Astrocyte of the cerebellum (primary cell): ENCODE data around the gene IFRD1.
"Not testable (repeated sequence)": the region's sequence is repeated elsewhere in the genome, so short reads cannot be mapped to it uniquely, and the experiment has no call there.

Source experiments
- DNase-seq: peaks from one replicate; pipeline ENCODE4 v3.0.0-alpha.2; 2011; ENCODE audit warnings: low read depth
- H3K4me3 ChIP-seq: 2 replicates; pipeline ENCODE4 v1.5.1; 2011; ENCODE audit warnings: mild to moderate bottlenecking, low read depth, low read length, moderate library complexity
- in situ Hi-C: cut with HindIII; loops from 2 replicates; pipeline ENCODE4 v1.10.0; 2017; ENCODE audit warnings: low sequenced_read_pairs
- TF ChIP-seq, protein P1 (sequence below): IDR thresholded peaks from 2 replicates; pipeline ENCODE4 v1.5.1; 2012; ENCODE audit warnings: low read length, low read depth, moderate library complexity, mild to moderate bottlenecking; ENCODE audit errors: missing control alignments

IFRD1 gene

DNA sequence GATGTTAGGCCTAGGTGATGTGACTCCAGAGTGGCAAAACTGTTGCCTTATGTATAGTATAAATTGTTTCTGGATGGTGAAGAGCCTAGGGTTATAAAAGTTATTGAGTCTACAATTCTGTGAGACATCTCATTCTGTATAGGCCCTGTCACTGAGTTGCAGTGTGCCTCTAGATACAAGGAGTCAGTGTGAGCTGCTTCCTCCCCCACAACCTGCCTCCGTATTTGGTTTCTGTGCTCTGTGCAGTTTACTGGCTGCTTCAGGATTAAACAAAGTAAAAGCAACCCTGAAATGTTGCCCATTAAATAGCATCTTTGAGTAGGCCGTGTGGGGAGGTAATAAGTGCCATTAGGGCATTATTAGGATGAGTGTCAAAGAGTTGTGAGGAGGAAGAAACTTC is 1.9 kb upstream of the IFRD1 start:
- DNase-seq: no peak
- TF ChIP-seq, protein P1, sequence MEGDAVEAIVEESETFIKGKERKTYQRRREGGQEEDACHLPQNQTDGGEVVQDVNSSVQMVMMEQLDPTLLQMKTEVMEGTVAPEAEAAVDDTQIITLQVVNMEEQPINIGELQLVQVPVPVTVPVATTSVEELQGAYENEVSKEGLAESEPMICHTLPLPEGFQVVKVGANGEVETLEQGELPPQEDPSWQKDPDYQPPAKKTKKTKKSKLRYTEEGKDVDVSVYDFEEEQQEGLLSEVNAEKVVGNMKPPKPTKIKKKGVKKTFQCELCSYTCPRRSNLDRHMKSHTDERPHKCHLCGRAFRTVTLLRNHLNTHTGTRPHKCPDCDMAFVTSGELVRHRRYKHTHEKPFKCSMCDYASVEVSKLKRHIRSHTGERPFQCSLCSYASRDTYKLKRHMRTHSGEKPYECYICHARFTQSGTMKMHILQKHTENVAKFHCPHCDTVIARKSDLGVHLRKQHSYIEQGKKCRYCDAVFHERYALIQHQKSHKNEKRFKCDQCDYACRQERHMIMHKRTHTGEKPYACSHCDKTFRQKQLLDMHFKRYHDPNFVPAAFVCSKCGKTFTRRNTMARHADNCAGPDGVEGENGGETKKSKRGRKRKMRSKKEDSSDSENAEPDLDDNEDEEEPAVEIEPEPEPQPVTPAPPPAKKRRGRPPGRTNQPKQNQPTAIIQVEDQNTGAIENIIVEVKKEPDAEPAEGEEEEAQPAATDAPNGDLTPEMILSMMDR: no peak
- in situ Hi-C loops: no loop called here
- no peak overlapping the region for H3K4me3 ChIP-seq

DNA sequence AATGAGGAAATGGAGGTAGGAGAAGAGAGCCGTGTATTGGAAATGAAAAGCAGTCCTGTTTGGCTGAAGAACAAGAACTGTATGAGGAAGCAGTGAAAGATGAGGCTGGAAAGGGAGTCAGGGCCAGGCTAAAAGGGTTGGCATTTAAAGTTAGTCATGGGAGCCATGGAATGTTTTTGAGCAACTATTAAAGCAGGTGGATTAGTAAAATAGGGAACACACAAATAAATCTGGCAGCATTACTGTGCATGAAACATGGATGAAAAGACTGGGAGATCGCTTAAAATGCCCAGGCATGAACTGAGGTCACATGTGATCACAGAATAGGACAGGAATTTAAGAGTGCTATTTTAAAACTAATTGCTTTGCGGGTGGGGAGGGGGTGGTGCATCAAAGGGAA is 1.4 kb upstream of the IFRD1 start:
- DNase-seq: no peak
- in situ Hi-C loops: no loop called here
- TF ChIP-seq, protein P1: no peak
- H3K4me3 ChIP-seq: no peak overlapping the region

DNA sequence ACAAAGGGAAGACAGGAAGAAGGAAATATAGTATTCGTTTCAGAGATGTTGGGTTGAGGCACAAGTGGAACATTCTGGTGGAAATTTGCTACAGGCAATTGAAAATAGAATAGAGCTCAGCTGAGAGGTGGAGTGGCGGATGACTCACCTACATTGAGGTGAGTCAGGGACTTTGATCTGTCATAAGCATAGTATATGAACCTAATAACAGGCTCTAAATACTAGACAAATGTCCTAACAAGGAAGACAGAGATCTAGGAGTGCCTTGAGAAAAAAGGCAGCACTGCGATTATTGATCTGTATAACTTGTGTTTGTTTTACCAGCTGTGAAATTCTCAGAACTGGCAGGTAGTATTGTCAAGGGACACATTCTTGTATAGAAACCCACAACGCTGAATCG is 907 bp upstream of the IFRD1 start:
- TF ChIP-seq, protein P1: no peak
- H3K4me3 ChIP-seq: peak overlapping the region; percentile 80
- DNase-seq: no peak
- in situ Hi-C loops: no loop called here

DNA sequence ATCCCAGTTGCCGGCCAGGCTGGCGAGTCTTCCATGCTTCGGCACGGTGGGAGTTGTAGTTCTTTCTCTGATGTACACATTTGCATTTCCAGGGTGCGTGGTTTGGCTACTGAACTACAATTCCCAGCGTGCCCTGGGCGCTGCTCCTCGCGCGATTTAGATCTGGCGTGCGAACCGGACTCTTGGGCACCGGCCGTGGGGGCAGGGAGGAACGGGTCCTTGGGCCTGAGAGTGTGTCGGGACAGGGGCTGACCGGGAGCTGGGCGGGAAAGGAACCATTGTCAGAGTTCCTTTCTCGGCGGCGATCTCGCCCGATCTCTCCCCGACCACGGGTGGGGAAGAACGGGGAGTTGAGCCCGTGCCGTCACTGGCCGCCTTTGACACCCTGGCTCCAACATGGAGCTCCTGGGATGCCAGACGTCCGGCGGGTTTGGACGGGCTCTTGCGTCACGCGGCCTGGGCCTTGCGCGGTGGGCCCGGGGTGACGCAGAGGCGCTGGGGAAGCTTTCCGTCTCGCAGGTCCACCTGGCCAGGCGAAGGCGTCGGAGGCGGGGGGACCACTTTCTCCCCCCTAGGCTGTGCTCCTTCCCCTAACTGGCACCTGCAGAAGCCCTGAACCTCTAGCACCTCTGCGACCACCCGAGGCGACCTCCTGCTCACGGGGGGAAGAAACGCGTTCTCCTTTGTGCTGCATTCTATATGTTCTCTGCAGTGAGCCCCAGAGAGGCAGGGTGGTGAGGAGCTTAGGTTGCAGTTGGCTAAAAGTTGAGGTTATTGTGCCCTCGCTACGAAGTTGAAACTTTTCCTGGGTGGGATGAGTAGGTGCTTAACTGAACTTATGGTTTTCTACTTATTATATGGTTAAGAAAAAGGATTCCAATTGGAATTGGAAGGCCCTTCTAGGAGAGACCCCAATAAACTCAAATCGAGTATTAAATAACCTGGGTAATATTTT is 824 bp downstream of the IFRD1 start:
- TF ChIP-seq, protein P1: no peak
- peak overlapping the region; percentile 80 for H3K4me3 ChIP-seq
- peak; percentile 96 for DNase-seq
- in situ Hi-C loops: no loop called here

DNA sequence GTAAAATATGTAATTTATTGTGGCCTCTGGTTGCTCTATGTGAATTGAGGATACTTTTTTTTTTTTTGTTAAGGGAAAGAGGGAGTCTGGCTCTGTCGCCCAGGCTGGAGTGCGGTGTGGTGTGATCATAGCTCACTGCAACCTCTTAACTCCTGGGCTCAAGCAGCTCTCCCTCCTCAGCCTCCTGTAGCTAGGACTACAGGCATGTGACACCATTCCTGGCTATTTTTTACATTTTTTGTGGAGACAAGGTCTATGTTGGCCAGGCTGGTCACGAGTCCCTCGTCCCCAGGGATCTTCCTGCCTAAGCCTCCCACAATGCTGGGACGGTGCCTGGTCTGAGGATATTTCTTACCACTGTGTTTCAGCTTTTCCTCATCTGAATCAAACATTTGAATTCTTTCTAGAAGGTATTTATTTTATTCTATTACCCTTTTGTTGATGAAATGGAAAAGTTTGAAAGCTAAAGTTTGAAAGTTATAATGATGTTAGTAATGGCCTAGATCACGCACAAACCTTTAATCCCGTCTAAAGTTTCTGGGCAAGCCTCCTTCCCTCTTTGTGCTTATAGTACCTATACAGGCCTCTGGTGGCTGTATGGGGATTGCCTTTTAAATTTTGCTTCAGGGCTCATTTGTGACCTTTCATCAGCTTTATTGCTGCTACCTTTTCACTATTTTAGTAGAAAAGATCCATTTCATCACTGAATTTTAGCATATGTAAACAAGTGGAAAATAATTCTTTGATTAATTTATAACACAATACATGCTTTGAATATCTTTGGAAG is 2.0 kb downstream of the IFRD1 start:
- TF ChIP-seq, protein P1: peak; percentile 58
- in situ Hi-C loops: no loop called here
- peak overlapping the region; percentile 80 for H3K4me3 ChIP-seq
- no peak for DNase-seq

DNA sequence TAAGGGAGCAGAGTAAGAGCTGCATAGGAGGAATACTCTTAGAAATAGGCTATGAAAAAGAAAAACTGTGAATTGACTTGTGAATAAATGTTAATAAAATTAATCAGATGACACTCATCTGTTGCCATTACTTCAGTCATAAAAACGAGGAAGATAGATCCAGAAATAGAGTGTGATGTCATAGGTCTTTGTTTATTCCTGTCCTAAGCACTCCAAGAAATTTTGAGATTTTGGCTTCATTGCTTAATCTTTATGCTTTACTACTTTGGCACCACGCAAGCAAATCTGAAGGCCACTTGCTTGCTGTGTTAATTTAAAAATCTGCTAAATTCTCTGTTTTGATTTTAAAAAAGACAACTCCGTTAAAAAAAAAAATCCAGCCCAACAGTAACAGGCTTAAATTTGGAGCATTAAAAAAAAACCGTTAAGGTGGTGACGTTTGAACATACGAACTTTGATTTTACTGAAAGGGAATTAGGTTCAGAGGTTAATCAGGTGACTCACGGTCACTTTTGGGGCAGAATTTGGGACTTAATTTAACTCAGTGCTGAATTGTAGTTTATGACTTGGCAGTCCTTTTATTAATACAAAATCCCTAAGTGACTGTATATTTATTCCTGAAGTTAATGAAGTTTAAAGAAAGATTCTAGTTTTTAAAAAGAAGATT is 3.4 kb downstream of the IFRD1 start:
- H3K4me3 ChIP-seq: peak overlapping the region; percentile 0
- TF ChIP-seq, protein P1: no peak
- in situ Hi-C loops: no loop called here
- no peak for DNase-seq

DNA sequence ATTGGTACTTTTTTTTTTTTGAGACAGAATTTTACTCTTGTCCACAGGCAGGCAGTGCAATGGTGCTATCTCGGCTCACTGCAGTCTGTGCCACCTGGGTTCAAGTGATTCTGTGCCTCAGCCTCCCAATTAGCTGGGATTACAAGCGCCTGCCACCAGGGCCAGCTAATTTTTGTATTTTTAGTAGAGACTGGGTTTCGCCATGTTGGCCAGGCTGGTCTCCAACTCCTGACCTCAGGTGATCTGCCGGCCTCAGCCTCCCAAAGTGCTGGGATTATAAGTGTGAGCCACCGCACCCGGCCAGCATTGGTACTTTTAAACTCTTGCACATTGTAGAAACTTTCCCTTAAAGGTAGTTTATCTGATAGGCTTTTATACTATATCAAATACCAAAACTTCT is 3.9 kb downstream of the IFRD1 start:
- in situ Hi-C loops, H3K4me3 ChIP-seq, DNase-seq: not testable (repeated sequence)
